AML-193 (cell line): ENCODE results near the gene OLIG3.

Source experiments
- DNase-seq, 2 experiments: peaks; one replicate each; lab custom pipeline; 2025; lab: John Stamatoyannopoulos, UW

OLIG3 gene

DNA sequence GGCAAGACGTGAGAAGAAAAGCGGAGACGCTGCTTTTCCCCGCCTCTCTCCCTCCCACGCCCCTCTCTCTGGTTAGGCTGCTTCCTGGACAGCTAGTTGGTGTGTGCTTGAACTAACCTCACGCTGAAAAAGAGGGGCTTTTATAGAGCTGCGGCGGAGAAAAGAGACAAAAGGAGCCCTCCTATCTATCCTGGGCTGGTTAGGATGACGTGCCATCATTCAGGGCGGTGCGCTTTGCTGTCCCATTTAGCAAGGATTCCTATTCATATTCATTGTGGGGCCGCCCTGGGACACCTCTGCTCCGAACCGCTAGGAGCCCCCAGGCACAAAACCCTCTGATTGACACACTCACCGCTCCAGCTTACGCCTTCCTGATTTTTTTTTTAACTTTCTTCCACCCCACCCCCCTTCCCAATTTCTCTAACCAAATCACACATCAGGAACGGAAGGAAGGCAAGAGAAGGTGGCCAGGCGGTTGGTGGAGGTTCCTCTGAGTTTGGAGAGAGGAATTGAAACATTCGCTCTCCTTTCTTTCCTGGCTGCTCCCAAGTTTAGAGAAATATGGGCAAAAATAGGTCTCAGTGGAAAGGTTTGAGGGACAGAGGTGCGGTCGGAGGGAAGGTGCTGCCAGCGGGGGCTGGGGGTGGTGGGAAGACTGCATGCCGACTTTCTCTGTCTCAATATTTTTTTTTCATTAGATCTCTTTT lies at the start of gene OLIG3:
TSS of gene OLIG3 (minus strand) at position 114 of the 707 bp plus-strand sequence. CDS start 224 bp downstream, outside the sequence.
- DNase-seq: no peak

DNA sequence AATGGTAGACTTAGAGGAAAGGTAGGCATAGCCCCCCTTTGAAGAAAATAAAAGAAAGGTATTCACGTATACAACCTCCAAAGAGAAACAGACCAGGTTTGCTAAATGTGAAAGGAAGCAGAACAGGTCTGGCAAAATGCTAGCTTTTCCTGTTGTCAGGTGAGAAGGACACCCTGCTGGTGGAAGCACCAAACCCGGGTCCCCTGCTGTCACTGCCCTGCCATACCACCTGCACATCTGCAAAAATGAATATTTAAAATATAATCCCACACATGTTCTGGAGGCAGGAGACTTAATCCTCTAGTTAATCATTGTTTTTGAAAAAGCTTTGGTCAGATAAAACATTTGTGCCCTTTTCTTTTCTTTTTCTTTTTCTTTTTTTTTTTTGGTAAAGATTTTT lies 48.9 kb upstream of the OLIG3 start:
- no peak for DNase-seq

DNA sequence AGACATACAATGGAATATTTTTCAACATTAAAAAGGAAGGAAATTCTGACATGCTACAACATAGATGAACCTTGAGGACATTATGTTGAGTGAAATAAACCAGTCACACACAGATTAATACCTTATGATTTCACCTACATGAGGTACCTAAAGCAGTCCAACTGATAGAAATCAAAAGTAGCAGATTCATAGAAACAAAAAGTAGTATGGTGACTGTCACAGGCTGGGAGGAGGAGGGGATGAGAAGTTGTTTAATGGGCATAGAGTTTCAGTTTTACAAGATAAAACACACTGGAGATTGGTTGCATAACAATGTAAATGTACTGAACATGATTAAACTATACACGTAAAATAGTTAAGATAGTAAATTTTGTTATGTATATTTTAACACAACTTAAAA lies 48.5 kb upstream of the OLIG3 start:
- no peak for DNase-seq

DNA sequence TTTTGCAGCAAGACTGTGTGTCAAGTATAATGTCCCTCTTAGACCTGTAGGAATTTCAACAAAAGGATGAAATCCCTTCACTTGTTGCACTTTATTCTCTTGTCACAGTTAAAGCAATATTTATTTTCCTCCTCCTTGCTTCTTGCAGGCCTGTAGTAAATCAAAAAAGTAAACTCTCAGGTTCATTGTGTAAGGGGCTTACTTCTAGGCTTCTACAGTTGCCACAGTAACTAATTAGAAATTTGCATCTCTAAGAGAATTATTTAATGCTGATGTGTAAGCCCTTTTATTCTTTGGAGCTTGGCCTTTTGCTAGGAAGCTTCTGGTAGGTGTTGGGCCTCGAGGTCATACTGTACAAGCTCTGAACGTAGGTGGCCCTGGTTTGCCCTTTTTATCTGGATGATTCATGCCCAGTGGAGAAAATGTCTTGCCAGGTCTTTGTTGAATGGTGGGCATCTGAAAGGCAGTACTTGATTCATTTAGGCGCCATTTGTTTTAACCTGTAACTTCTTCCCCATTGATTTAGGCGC lies 47.4 kb upstream of the OLIG3 start:
- no peak for DNase-seq

DNA sequence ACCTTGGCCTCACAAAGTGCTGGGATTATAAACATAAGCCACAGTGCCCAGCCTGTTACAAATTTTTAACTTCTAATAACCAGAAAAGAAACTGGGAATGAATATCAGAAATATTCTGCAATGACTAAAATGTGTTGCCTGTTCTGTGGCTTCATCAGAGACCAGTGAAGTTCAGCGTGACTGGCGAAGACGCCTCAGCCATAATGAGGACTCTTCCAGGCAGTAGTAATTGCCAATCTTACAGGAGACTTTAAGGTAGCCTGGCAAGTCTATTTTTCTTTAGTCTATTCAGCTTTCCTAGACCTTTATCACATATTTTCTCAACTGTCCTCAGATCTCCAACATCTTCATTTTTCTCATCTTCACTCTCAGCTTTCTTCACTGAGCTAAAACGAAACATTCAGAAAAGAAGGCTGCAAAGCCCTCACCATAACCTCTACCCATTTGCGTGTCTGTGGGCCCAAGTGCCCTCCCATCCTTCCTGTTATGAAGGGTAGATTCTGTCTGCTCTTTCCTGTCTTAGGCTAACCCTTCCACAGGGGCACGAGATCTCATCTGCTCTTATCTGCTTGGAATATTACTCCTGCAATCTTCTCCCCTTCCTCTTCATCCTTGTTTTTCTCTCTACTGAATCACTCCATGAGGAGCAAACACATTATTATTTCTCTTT lies 42.0 kb upstream of the OLIG3 start:
- DNase-seq: no peak

DNA sequence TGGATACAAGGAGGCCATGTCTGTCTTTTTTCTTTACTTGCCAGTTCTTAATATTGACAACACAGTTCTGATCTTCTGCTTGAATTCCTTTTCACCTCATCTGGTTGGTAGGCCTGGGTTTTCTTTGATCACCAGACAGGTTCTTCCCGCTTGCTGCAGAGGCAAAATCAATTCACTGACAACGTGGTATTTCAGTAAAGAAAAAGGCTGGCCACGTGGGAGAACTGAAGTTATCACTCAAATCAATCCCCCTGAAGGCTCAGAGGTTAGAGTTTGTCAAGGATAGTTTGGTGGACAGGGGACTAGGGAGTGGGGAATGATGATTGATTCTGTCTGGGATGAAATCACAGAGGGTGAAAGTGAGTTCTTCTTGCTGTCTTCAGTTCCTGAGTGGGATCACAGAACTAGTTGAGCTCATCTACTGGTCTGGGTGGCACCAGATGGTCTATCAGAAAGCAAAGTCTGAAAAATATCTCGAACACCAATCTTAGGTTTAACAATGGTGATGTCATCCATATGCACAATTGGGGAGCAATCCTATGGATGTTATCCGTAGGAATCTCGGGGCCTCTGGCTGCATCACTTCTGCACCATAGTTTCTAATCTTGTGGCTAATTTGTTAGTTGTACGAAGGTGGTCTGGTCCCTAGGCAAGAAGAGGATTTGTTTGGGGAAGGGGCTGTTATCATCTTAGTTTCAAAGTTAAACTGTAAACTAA lies 37.3 kb upstream of the OLIG3 start:
- no peak for DNase-seq

DNA sequence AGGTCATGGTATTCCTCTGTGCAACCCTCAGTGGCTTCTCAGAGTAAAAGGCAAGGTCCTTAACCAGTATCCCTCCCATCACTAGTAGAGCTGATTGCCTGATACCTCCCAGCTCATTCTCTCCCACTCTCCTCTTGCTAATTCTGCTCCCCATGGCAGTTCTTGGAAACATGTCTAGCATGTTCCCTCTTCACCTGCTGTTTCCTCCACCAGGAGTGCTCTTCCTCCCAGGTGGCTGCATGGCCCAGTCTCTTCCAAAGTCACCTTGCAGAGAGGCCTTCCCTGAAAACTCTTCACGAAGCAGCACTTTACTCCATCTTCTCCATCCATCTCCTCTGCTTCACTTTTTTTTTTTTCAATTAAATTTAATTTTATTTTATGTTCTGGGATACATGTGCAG lies 36.2 kb upstream of the OLIG3 start:
- DNase-seq: no peak

DNA sequence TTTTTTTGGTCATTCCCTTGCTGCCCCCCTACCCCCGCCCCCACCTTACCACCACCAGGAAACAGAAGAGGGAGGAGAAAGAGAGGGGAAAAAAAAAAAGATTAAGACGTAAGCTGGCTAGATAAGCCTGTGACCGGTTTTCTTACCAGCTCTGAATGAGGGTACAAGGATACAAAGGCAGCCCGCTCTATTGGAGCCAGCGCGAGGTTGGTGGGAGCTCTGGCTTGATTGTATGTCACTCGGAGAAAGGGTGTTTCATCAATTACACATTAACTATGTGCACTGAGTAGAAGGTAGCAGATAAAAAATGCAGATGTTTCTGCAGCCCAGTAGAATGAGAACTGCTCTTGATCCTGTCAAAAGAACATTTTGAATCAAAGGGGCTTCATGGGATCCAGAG lies 28.6 kb upstream of the OLIG3 start:
- no peak for DNase-seq

DNA sequence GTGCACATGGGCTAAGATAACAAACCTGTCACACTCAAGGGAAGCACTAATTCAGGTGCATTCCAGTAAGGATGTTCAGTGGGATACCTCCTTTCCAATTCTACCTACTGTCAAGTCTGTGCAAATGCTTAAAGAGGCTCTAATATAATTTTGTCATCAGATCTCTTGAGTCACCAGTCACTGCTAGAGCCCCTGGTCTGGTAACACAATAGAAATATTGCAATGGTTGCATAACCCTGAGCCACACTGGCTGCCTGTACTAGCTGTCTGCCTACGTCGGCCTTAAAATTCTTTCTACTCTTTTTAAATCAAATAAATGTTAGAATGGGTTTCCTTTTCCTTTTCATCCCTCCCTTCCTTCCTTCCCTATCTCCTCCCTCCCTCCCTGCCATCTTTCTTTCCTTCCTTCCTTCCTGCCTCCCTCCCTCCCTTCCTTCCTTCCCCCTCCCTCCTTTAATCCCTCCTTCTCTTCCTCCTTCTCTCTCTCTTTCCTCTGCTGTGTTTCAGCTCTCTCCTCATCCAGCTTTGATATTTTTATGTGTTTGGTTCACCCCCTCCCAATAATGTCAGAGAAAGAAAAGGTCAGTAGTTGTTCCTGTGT lies 28.1 kb upstream of the OLIG3 start:
- no peak for DNase-seq

DNA sequence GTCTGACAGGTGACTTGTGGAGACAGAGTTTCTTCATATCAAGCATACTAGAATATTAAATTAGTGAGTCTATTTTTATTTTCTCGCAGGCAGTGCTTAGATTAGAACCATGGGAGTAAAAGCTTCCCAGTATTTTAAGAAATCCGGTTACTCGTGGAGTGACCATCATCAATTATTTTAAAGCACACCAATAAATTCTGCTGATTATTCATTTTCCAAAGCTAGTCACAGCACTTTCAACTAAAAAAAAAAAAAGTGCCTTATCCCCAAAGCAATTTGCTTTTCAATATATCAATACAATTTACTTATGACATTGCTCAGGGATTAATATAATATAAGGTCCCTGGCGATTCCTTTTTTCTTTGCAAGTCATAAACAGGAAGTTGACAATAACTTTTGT lies 26.3 kb upstream of the OLIG3 start:
- no peak for DNase-seq

DNA sequence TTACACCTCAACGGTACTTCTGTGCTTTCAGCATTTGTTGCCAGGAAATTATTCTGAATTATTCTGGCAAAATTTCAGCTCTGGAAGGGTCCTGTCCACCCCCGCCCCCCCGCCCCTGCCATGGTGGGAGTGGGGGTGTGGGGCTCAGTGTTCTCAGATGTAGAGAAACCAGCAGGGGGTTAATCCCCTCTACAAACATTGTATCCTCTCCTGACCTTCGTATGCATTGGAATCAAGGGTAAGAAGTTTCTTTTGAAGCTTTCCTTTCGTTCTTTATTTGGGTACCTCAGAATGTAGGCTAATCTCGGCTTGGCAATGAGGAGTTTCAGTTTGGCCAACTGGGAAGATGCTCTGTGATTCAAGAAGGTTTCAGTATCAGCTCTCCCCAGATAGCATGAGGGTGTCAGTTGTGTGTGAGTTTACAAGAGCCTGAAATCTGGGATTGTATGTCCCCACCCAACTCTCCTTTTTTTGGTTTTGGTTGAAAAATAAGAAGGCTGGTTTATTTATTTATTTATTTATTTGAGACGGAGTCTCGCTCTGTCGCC lies 25.5 kb upstream of the OLIG3 start:
- DNase-seq: no peak

DNA sequence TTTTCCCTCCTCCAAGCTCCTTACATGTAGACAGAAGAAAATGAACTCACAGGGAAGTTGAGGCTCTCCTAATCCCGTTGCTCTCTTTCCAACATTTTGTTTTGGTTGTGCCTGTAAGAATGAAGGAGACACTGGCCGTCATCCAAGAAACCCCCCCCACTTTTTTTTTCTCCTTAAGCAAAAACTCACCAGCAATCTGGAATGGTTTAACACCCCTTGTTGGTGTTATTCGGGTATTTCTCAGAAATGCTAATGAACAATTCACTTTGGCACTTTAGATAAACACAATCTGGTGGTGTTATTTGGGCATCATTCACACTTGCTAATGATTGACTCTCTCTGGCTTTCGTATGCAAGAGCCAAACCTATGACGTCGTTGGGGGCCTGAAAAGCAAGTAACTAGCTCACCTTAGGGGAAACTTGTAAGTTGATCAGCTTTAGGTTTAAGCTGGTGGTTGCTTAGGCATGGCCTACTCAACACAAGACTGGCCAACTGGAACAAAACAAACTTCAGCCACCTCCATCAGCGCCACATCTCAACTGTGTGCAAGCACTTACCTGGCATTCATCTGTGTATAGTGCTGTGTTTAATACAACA lies 24.3 kb upstream of the OLIG3 start:
- no peak for DNase-seq

DNA sequence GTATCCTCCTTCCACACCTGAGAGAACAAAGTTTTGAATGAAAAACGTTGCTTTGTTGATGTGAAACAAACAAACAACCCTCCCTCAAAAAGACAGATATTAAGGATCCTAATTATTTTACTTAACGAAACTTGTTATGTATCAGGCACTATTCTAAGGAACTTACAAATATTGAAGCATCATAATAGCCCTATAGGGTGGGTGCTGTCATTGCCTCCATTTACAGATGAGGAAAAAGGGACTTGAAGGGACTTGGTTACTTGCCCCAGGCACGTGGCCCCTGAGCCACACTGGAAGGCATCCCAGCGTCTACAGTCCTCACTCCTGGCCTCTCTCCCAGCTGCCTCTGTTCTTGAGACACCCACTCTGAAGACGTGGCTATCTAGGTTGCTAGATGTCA lies 20.2 kb upstream of the OLIG3 start:
- DNase-seq: no peak

DNA sequence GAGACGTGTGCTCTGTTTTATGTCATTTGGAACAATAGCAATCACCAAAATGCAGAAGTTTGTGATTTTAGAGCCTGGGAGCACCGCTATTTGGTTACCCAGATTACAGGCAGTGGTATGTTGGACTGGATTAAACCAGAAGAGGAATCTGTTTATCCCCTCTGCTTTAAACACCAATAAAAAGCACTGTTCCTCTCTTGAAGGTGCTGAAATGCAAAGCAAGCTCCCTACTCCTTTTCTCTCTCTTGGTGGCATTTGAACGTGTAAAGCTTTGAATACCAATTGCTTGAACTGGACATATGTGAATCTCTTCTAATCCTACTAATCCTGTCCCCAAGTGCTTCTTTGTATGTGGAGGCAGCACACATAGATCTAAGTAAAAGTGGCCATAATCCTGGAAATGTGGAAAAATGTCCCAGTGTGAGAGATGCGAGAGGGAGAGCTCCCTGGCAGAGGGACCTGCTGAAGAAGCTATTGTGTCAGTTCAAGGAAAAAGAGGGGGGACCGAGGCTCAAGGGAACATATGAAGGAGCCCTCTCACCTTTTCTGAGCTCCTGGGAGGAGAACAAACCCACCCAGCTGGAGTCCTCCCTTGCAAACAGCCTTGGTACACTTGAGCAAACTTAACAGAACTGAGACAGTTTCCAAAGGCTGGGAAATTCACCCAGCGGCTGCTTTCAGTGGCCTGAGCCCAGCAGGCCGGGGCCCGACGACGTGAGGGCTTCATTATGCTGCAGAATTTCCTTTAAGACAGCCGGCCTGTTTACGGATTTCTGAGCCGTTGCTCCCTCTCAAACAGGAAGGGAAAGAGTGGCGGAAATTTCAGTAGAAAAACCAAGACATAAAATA lies 18.8 kb upstream of the OLIG3 start:
- no peak for DNase-seq

DNA sequence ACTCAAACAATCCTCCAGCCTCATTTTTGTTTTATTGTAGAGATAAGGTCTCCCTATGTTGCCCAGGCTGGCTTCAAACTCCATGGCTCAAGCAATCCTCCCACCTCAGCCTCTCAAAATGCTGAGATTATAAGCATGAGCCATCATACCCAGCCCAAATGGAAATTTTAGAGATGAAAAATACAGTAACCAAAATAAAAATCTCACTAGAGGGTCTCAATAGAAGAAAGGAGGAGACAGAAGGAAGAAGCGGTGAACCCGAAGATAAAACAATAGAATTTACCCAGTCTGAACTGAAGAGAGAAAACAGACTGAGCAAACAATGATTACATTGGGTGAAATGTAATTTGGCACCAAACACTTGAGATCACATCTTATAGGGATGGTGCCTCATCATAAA lies 16.7 kb upstream of the OLIG3 start:
- no peak for DNase-seq

DNA sequence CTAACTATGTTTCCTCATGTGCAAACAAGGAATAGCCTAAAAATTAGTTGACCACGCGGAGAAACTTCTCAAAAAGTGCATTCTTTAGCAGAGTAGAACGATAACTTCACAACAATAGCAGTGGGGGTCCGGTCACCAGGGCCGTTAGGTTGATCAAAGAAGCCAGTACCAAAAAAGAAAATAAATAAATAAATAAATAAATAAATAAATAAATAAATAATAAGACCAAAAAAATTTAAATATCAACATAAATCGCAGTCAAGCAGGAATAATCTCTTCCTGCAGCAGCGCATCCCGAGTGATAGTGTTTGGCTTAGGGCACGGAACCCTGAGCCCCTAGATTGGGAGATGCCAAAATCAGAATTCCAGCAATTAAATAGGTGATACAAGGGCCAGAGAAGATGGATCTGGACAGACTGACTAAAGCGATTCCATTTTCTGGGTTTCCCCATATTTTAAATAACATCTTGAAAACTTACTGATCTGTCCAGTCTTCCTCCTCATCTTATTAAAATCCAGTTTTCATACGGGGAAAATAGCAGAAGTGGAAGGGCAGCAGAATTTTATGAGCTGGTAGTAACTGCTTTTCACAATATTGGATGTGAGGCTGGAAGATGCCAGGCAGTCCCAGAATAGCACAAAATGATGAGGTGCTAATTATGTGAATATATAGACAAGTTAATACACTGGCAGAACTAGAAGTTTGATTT lies 4.4 kb upstream of the OLIG3 start:
- no peak for DNase-seq

DNA sequence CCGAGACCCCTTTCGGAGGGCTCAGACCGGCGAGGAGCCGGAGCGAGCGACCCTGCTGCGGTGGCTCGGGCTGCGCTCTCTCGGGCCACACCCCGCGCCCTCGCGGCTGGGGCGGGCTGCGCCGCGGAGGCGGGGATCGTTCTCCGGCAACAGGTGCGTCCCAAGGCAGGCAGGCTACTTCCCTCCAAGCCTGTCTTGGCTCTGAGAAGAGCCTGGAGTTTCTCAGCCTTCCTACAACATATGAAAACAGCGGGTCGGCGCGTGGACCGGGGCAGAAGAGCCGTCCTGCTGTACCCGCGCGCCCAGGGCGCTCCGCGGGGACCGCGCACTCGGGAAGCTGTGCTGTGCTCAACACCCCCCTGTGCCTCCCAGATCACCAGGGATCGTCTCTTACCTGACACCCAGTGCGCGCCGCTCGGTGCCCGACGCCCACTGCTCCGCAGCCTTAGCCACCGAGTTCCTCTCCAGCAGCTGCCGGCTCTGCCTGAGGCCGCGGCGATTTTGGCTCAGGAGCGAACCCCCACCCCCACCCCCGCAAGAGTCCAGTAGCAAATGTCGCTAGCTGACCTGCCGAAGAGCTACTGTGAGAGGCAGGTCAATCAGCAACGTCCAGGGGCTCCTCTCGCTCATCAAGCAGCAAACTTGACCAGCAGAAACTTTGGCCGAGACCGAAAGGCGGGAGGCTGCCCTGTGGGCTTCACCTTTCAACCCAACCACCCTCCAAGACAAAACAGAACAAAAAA lies 3.7 kb upstream of the OLIG3 start:
- no peak for DNase-seq

DNA sequence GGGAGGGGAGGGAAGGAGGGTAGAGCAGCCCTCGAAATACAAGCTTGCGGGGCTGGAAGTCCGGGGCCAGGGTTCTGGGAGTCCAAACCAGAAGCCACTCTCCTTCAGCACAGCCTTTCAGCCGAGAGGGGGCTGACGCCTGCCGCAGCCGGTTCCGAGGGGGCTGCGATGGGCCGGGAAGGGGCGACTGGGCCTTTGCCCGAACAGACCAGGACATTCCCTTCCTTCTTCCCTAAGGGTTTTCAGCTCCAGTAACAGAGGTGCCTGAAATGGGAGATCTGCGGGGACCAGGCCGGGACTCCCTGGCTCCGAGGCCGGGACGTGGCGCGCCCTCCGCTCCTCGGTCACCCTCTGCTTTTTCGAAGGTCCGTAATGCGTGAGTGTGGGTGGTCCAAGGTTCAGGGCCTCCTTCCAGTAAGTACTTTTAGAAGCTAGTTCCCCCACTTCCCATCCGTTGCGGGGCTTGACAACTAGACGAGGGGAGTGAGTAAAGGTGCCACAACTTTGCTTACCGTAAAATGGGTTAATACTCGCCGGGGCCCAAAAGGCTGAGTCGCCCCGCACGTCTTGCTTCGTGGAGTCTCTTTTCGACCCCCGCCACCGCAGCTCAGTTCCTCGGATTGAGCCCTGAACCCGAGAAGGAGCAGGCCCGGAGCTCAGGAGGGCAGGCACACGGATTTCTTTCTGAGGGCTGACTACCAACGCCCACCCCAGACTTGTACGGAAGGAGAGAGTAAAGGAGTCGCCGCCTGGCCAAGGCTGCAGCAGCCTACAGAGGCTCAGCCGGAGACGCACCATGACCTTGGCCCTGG lies 2.9 kb upstream of the OLIG3 start:
- no peak for DNase-seq

DNA sequence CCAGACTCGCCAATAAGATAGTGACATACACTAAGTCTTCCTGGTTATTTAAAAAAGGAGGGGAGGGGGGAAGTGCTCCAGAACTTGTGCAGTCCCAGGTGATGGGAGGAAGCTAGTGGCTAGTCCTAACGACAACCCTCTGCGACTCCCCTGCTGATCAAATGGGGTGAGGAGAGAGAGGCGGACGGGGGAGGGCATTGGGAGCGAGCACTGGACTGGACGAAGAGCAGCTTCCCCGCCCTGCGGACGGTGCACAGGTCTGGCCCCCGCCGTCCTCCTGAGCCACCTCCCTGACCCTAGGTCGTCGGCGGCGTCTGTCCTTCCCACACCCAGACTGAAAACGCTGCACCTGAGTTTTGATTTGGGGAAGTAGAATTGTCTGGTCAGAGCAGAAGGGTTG lies 2.2 kb upstream of the OLIG3 start:
- DNase-seq: no peak
